Keratinocyte (primary cell): ENCODE measurements around the gene TENM4.

Source experiments
- CTCF ChIP-seq, 3 experiments: IDR thresholded peaks in 1 of 3; conservative IDR thresholded peaks in 1 of 3; optimal IDR thresholded peaks in 1 of 3; 2 replicates in 2 of 3; 3 replicates in 1 of 3; pipeline versions ENCODE3 to v1.5.1; 2011; ENCODE audit warnings: low read length in 3 of 3, mild to moderate bottlenecking in 3 of 3, moderate library complexity in 2 of 3, control low read depth in 1 of 3, inconsistent platforms in 1 of 3; ENCODE audit not compliant: insufficient read depth in 2 of 3; ENCODE audit errors: extremely low read depth in 1 of 3
- EZH2 ChIP-seq: IDR thresholded peaks from one replicate; pipeline ENCODE4 v1.6.1; 2012; ENCODE audit warnings: inconsistent platforms, mild to moderate bottlenecking, low read length, moderate library complexity

GRCh38 chr11:79167510-79168188, 273.2 kb downstream of the TENM4 start:
- no peak for TF ChIP-seq CTCF (optimal IDR thresholded peaks at IDR 0.05 in 1 of 3, IDR thresholded peaks at IDR 0.05 in 1 of 3, conservative IDR thresholded peaks at IDR 0.05 in 1 of 3; ENCODE audit: extremely low read depth in 1 of 3, insufficient read depth in 2 of 3, low read length in 3 of 3)
- no peak for TF ChIP-seq EZH2
